Prostate gland (tissue), 2 donors: Measurements from ENCODE around the gene TSKS. TPM values are rescaled to one million over a fixed set of nuclear protein-coding genes. Genes with fewer than 3 reads are reported as not detected.

Experiments used
- DNase-seq: peaks from one replicate; pipeline ENCODE4 v3.0.0-alpha.2; 2019; ENCODE audit warnings: low spot score
- H3K27ac ChIP-seq, 2 donors: fragments of 200-600 bp; sonication (generic); 2 replicates each; pipeline ENCODE4 v1.5.1; 2017 to 2019
- H3K27me3 ChIP-seq: fragments of 200-600 bp; sonication (generic); replicated peaks from 2 replicates; pipeline ENCODE4 v1.5.1; 2019; ENCODE audit not compliant: insufficient read depth
- H3K36me3 ChIP-seq, 2 donors: fragments of 200-600 bp; sonication (generic); 1 replicate in 1 of 2; 2 replicates in 1 of 2; pipeline versions ENCODE4 v1.5.1 to v1.8.1; 2017 to 2019
- H3K4me1 ChIP-seq: fragments of 200-600 bp; sonication (generic); replicated peaks from 2 replicates; pipeline ENCODE4 v1.5.1; 2019
- H3K4me3 ChIP-seq, 2 donors: fragments of 200-600 bp; sonication (generic); 2 replicates each; pipeline ENCODE4 v1.5.1; 2017 to 2019
- H3K9me3 ChIP-seq: fragments of 200-600 bp; sonication (generic); 2 replicates; pipeline ENCODE4 v1.5.1; 2017
- CTCF ChIP-seq, 4 experiments: fragments of 200-600 bp in 2 of 4; fragments of 450-650 bp in 2 of 4; sonication (generic) in 2 of 4; IDR thresholded peaks; 1 replicate in 3 of 4; 2 replicates in 1 of 4; pipeline ENCODE4 v1.5.1; 2016 to 2019; ENCODE audit warnings: antibody characterized with exemption in 4 of 4, mild to moderate bottlenecking in 2 of 4, moderate library complexity in 2 of 4
- POLR2A ChIP-seq: fragments of 450-650 bp; IDR thresholded peaks from one replicate; pipeline ENCODE4 v1.6.1; 2016; ENCODE audit warnings: antibody characterized with exemption, mild to moderate bottlenecking
- POLR2AphosphoS5 ChIP-seq: sonication (generic); formaldehyde crosslinking; IDR thresholded peaks from one replicate; pipeline ENCODE4 v1.6.1; 2017; ENCODE audit warnings: antibody characterized with exemption
- WGBS: methylation state at CpG from one replicate; pipeline ENCODE4 v1.1.5; 2018; 5-methylcytosine and 5-hydroxymethylcytosine counted together
- intact Hi-C: fragments of 100-400 bp; cut with DNase I; formaldehyde crosslinking; loops from one replicate; pipeline ENCODE4 v1.14.2; 2022
- total RNA-seq, 2 donors: library from RNA; depleted of rRNA; stranded (reverse); fragments of >200 nt; gene quantifications; one replicate each; pipeline ENCODE4 v1.1.0, GENCODE V29; 2016

The TSKS gene
- total RNA-seq, 2 donors from 2014 or later, result 10.6 TPM; not detected in 1

GRCh38 chr19:49758292-49758691, 4.8 kb downstream of the TSKS start:
- no peaks in the 10 kb centered on the region for H3K4me1 ChIP-seq
- intact Hi-C loops, result no loop called here
- 31% methylated on average over 7 of the region's 7 CpGs for WGBS
- no peak for DNase-seq
- no peak overlapping the region for H3K27ac ChIP-seq
- TF ChIP-seq POLR2A, result no peak
- no peak for TF ChIP-seq CTCF (IDR thresholded peaks at IDR 0.05)
- no peak for TF ChIP-seq POLR2AphosphoS5
- no peaks in the 10 kb centered on the region for H3K9me3 ChIP-seq
- H3K27me3 ChIP-seq, result no peaks in the 10 kb centered on the region
- H3K36me3 ChIP-seq, result no peaks in the 10 kb centered on the region
- H3K4me3 ChIP-seq, result no peak overlapping the region

DNA sequence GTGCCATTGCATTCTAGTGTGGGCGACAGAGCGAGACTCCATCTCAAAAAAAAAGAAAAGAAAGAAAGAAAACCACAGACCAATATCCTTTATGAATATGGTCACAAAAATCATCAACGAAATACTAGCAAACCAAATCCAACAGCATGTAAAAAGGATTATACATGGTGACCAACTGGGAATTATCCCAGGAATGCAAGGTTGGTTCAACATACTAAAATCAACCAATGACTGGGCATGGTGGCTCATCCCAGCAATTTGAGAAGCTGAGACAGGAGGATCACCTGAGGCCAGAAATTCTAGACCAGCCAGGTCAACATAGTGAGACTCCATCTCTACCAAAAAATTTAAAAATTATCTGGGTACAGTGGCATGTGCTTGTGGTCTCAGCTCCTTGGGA, 7.2 kb downstream of the TSKS start:
- intact Hi-C loops, result no loop called here
- H3K27ac ChIP-seq, result no peak overlapping the region
- WGBS, result 100% methylated on average over 3 of the region's 3 CpGs
- no peaks in the 10 kb centered on the region for H3K36me3 ChIP-seq
- no peaks in the 10 kb centered on the region for H3K9me3 ChIP-seq
- no peak overlapping the region for H3K4me3 ChIP-seq
- no peak for DNase-seq
- H3K4me1 ChIP-seq, result no peaks in the 10 kb centered on the region
- H3K27me3 ChIP-seq, result no peaks in the 10 kb centered on the region
- TF ChIP-seq POLR2A, result no peak

- Histone ChIP-seq H3K4me3 (no peak overlapping the region), H3K27me3 (no peaks in the 10 kb centered on the region), H3K9me3 (no peaks in the 10 kb centered on the region), H3K4me1 (no peaks in the 10 kb centered on the region), H3K36me3 (no peaks in the 10 kb centered on the region), H3K27ac (no peak overlapping the region)
- DNase-seq, result no peak
- TF ChIP-seq POLR2A (no peak), POLR2AphosphoS5 (no peak), CTCF (IDR thresholded peaks at IDR 0.05) (no peak)
- 50% methylated on average over 1 of the region's 1 CpG for whole genome bisulfite sequencing
- intact Hi-C loops, result no loop called here
Observed at GRCh38 chr19:49752701-49753100, 10.4 kb downstream of the TSKS start.

DNA sequence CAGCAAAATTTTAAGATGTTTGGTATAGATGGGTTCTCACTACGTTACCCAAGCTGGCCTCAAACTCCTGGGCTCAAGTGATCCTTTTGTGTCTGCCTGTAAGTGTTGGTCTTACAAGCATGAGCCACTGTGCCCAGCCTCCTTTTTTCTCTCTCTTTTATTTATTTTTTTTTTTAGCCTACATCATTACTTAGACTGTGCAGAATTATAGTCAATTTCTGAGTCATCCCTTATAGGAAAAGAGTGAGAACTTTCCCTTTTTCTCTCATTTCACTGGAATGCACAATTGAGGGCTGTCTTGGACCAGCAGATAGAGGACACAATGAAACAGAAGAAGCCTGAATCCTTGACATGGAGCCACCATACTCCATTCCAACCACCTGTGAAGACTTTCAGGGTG, 13.3 kb downstream of the TSKS start:
- WGBS, result 58% methylated on average over 1 of the region's 1 CpG
- Histone ChIP-seq H3K27ac (no peak overlapping the region), H3K27me3 (no peaks in the 10 kb centered on the region), H3K4me3 (no peak overlapping the region), H3K36me3 (no peaks in the 10 kb centered on the region), H3K4me1 (no peaks in the 10 kb centered on the region), H3K9me3 (no peaks in the 10 kb centered on the region)
- no peak for TF ChIP-seq CTCF (IDR thresholded peaks at IDR 0.05)
- no peak for TF ChIP-seq POLR2AphosphoS5
- TF ChIP-seq POLR2A, result no peak
- DNase-seq, result no peak
- intact Hi-C loops, result no loop called here

- no peaks in the 10 kb centered on the region for H3K4me1 ChIP-seq
- no peak for DNase-seq
- no peaks in the 10 kb centered on the region for H3K9me3 ChIP-seq
- intact Hi-C loops, result no loop called here
- H3K27me3 ChIP-seq, result no peaks in the 10 kb centered on the region
- H3K4me3 ChIP-seq, result no peak overlapping the region
- 84% methylated on average over 6 of the region's 6 CpGs for WGBS
- no peak overlapping the region for H3K27ac ChIP-seq
- no peaks in the 10 kb centered on the region for H3K36me3 ChIP-seq
- no peak for TF ChIP-seq POLR2A
- no peak for TF ChIP-seq CTCF (IDR thresholded peaks at IDR 0.05)
- TF ChIP-seq POLR2AphosphoS5, result no peak
Observed at GRCh38 chr19:49749055-49749716, 13.9 kb downstream of the TSKS start.
